CD1c-positive myeloid dendritic cell (primary cell): Measurements from ENCODE around the gene OR5K3.
"Not testable (repeated sequence)": the region's sequence is repeated elsewhere in the genome, so short reads cannot be mapped to it uniquely, and the experiment has no call there.

Source experiments
- DNase-seq: peaks from one replicate; pipeline ENCODE4 v3.0.0-alpha.2; 2016; ENCODE audit errors: extremely low spot score

Gene OR5K3

GRCh38 chr3:98390366-98390765 lies at the start of gene OR5K3:
OR5K3 (plus strand) TSS chr3:98390666; CDS start chr3:98390666, 0 bp downstream.
- DNase-seq = no peak

- DNase-seq = no peak
Measured at GRCh38 chr3:98341758-98342157, 48.7 kb upstream of the OR5K3 start.

- DNase-seq = peak; percentile 57
Measured at GRCh38 chr3:98343647-98344507, 46.6 kb upstream of the OR5K3 start.

- DNase-seq = no peak
Measured at GRCh38 chr3:98350082-98350481, 40.4 kb upstream of the OR5K3 start.

- no peak for DNase-seq
Measured at GRCh38 chr3:98353554-98353953, 36.9 kb upstream of the OR5K3 start, which contains the start of gene OR5K4. OR5K4 (plus strand) TSS chr3:98353854; CDS start chr3:98353854, 0 bp downstream.

- no peak for DNase-seq
Measured at GRCh38 chr3:98359250-98359649, 31.2 kb upstream of the OR5K3 start.

- no peak for DNase-seq
Measured at GRCh38 chr3:98359993-98360675, 30.3 kb upstream of the OR5K3 start.

GRCh38 chr3:98360681-98361080 lies 29.8 kb upstream of the OR5K3 start:
- DNase-seq = no peak

- DNase-seq = no peak
Measured at GRCh38 chr3:98361289-98361688, 29.2 kb upstream of the OR5K3 start.

- DNase-seq = no peak
Measured at GRCh38 chr3:98367464-98368246, 22.8 kb upstream of the OR5K3 start.

GRCh38 chr3:98371186-98371585 lies 19.3 kb upstream of the OR5K3 start:
- no peak for DNase-seq

GRCh38 chr3:98371853-98372252 lies 18.6 kb upstream of the OR5K3 start:
- no peak for DNase-seq

GRCh38 chr3:98372445-98372844 lies 18.0 kb upstream of the OR5K3 start:
- DNase-seq = no peak

GRCh38 chr3:98376631-98377030 lies 13.8 kb upstream of the OR5K3 start:
- no peak for DNase-seq

GRCh38 chr3:98388147-98388546 lies 2.3 kb upstream of the OR5K3 start:
- no peak for DNase-seq

GRCh38 chr3:98395101-98395500 lies 4.6 kb downstream of the OR5K3 start:
- no peak for DNase-seq

GRCh38 chr3:98396482-98396881 lies 6.0 kb downstream of the OR5K3 start:
- not testable (repeated sequence) for DNase-seq

- DNase-seq = no peak
Measured at GRCh38 chr3:98398513-98398912, 8.0 kb downstream of the OR5K3 start.

GRCh38 chr3:98402507-98402906 lies 12.0 kb downstream of the OR5K3 start:
- DNase-seq = no peak

GRCh38 chr3:98404010-98404409 lies 13.5 kb downstream of the OR5K3 start:
- DNase-seq = no peak

- DNase-seq = no peak
Measured at GRCh38 chr3:98406034-98406433, 15.6 kb downstream of the OR5K3 start.

- DNase-seq = no peak
Measured at GRCh38 chr3:98432575-98432974, 42.1 kb downstream of the OR5K3 start.
